WTC11 (cell line): ENCODE measurements around the gene SLC1A4. TPM values are rescaled to one million over a fixed set of nuclear protein-coding genes. Genes with fewer than 3 reads are reported as not detected.

Experiments used
- AR ChIP-seq: fragments of 250-450 bp; sonication (Bioruptor Pico); IDR thresholded peaks from 2 replicates; pipeline ENCODE4 v1.9.0; 2021; ENCODE audit warnings: mild to moderate bottlenecking
- ATF2 ChIP-seq: sonication (generic); formaldehyde crosslinking; IDR thresholded peaks from 2 replicates; pipeline ENCODE4 v1.8.1; 2022; ENCODE audit warnings: low read depth, missing genetic modification reagents, borderline replicate concordance
- ATF3 ChIP-seq: sonication (generic); formaldehyde crosslinking; conservative IDR thresholded peaks from 2 replicates; pipeline ENCODE4 v1.8.1; 2022; ENCODE audit warnings: mild to moderate bottlenecking, missing genetic modification reagents
- CREM ChIP-seq: sonication (generic); formaldehyde crosslinking; IDR thresholded peaks from 2 replicates; pipeline ENCODE4 v1.8.1; 2022; ENCODE audit warnings: mild to moderate bottlenecking, missing genetic modification reagents, moderate library complexity
- E2F1 ChIP-seq: sonication (generic); formaldehyde crosslinking; IDR thresholded peaks from 2 replicates; pipeline ENCODE4 v1.8.0; 2022; ENCODE audit warnings: mild to moderate bottlenecking, missing genetic modification reagents
- E2F4 ChIP-seq: sonication (generic); formaldehyde crosslinking; IDR thresholded peaks from 2 replicates; pipeline ENCODE4 v1.8.1; 2022; ENCODE audit warnings: low read depth, mild to moderate bottlenecking, moderate library complexity, missing genetic modification reagents, borderline replicate concordance
- ERG ChIP-seq: fragments of 250-450 bp; sonication (Bioruptor Pico); IDR thresholded peaks from 2 replicates; pipeline ENCODE4 v1.8.0; 2021; ENCODE audit warnings: mild to moderate bottlenecking
- FOXK1 ChIP-seq: sonication (generic); formaldehyde crosslinking; IDR thresholded peaks from 2 replicates; pipeline ENCODE4 v1.8.0; 2022; ENCODE audit warnings: mild to moderate bottlenecking, moderate library complexity, missing genetic modification reagents
- HMGXB4 ChIP-seq: sonication (generic); formaldehyde crosslinking; IDR thresholded peaks from 2 replicates; pipeline ENCODE4 v1.8.1; 2023; ENCODE audit warnings: mild to moderate bottlenecking, moderate library complexity, missing genetic modification reagents
- IRF1 ChIP-seq: sonication (generic); formaldehyde crosslinking; IDR thresholded peaks from 2 replicates; pipeline ENCODE4 v1.8.0; 2023; ENCODE audit warnings: missing genetic modification reagents
- MAX ChIP-seq: sonication (generic); formaldehyde crosslinking; IDR thresholded peaks from 2 replicates; pipeline ENCODE4 v1.8.0; 2022; ENCODE audit warnings: mild to moderate bottlenecking, missing genetic modification reagents
- MXD4 ChIP-seq: fragments of 250-450 bp; sonication (Bioruptor Pico); IDR thresholded peaks from 2 replicates; pipeline ENCODE4 v1.8.0; 2021; ENCODE audit warnings: mild to moderate bottlenecking, moderate library complexity, borderline replicate concordance
- MYBL2 ChIP-seq: sonication (generic); formaldehyde crosslinking; IDR thresholded peaks from 2 replicates; pipeline ENCODE4 v1.8.1; 2023; ENCODE audit warnings: mild to moderate bottlenecking, moderate library complexity, missing genetic modification reagents
- NFE2L1 ChIP-seq: sonication (generic); formaldehyde crosslinking; IDR thresholded peaks from 2 replicates; pipeline ENCODE4 v1.8.1; 2023; ENCODE audit warnings: missing genetic modification reagents
- NR2C2 ChIP-seq: sonication (generic); formaldehyde crosslinking; IDR thresholded peaks from 2 replicates; pipeline ENCODE4 v1.8.0; 2022; ENCODE audit warnings: mild to moderate bottlenecking, missing genetic modification reagents
- ZNF281 ChIP-seq: sonication (generic); formaldehyde crosslinking; IDR thresholded peaks from 2 replicates; pipeline ENCODE4 v1.8.0; 2023; ENCODE audit warnings: mild to moderate bottlenecking, missing genetic modification reagents
- ZSCAN18 ChIP-seq: fragments of 250-450 bp; sonication (Bioruptor Pico); IDR thresholded peaks from 2 replicates; pipeline ENCODE4 v2.1.2; 2022; ENCODE audit warnings: mild to moderate bottlenecking, moderate library complexity
- total RNA-seq: library from RNA; stranded (reverse); gene quantifications from 3 replicates; pipeline ENCODE4 v1.2.3, GENCODE V29; 2021

Gene SLC1A4
- total RNA-seq, 1 experiment from 2014 or later: 1.6 TPM

GRCh38 chr2:64989126-64989981 is at the start of gene SLC1A4 (continued):
- TF ChIP-seq HMGXB4 (CRISPR knock-in tag): peak; percentile 79
- no peak for TF ChIP-seq ZSCAN18 (CRISPR knock-in tag)
- no peak for TF ChIP-seq CREM (CRISPR knock-in tag)
- no peak for TF ChIP-seq FOXK1 (CRISPR knock-in tag)
- no peak for TF ChIP-seq ERG (CRISPR knock-in tag)
- peak; percentile 40; the same call in 1 of the 2 replicates for TF ChIP-seq NFE2L1
- TF ChIP-seq AR (CRISPR knock-in tag): no peak
- TF ChIP-seq MXD4 (CRISPR knock-in tag): no peak
- TF ChIP-seq MAX (CRISPR knock-in tag): peak; percentile 19; the same call in 1 of the 2 replicates
- TF ChIP-seq NR2C2 (CRISPR knock-in tag): no peak
- TF ChIP-seq E2F1 (CRISPR knock-in tag): no peak
- TF ChIP-seq ZNF281 (CRISPR knock-in tag): no peak
- no peak for TF ChIP-seq IRF1
- no peak for TF ChIP-seq MYBL2
- TF ChIP-seq E2F4: peak; percentile 31; the same call in 1 of the 2 replicates
- no peak for TF ChIP-seq ATF2 (CRISPR knock-in tag)
- no peak for TF ChIP-seq ATF3 (CRISPR knock-in tag)
